GM23338 (cell line): ENCODE data around the gene IQGAP2. TPM values are rescaled to one million over a fixed set of nuclear protein-coding genes. Genes with fewer than 3 reads are reported as not detected.
A peak's percentile ranks its signal among the peaks of the same experiment; 100 is the strongest.

Source experiments
- ATAC-seq: fragments of 200-7000 bp; cut with Tn5 transposase; 3 replicates; pipeline ENCODE4 v1.9.1; 2020
- DNase-seq: peaks from one replicate; pipeline ENCODE4 v3.0.0-alpha.2; 2015; ENCODE audit warnings: low spot score
- H2AFZ ChIP-seq: fragments of 200-600 bp; sonication (generic); 2 replicates; pipeline ENCODE4 v1.8.0; 2016; ENCODE audit warnings: antibody characterized with exemption, mild to moderate bottlenecking, moderate library complexity
- H3F3A ChIP-seq: fragments of 200-600 bp; sonication (generic); replicated peaks from 2 replicates; pipeline ENCODE4 v1.8.0; 2017; ENCODE audit warnings: antibody characterized with exemption, mixed run types, low read depth
- H3K27ac ChIP-seq: fragments of 200-600 bp; sonication (generic); 2 replicates; pipeline ENCODE4 v1.6.1; 2016; ENCODE audit warnings: low read depth
- H3K27me3 ChIP-seq: fragments of 200-600 bp; sonication (generic); 2 replicates; pipeline ENCODE4 v1.8.0; 2016; ENCODE audit warnings: mild to moderate bottlenecking, mixed run types, moderate library complexity; ENCODE audit not compliant: insufficient read depth
- H3K36me3 ChIP-seq: fragments of 200-600 bp; sonication (generic); 2 replicates; pipeline ENCODE4 v1.8.0; 2016; ENCODE audit warnings: mild to moderate bottlenecking; ENCODE audit not compliant: insufficient read depth
- H3K4me1 ChIP-seq: fragments of 200-600 bp; sonication (generic); 2 replicates; pipeline ENCODE4 v1.8.0; 2016; ENCODE audit warnings: mild to moderate bottlenecking, moderate library complexity; ENCODE audit not compliant: insufficient read depth
- H3K4me2 ChIP-seq: fragments of 200-600 bp; sonication (generic); 2 replicates; pipeline ENCODE4 v1.7.1; 2017; ENCODE audit warnings: mixed run types
- H3K4me3 ChIP-seq: fragments of 200-600 bp; sonication (generic); 2 replicates; pipeline ENCODE4 v1.6.1; 2016; ENCODE audit warnings: mixed run types
- H3K79me2 ChIP-seq: fragments of 200-600 bp; sonication (generic); replicated peaks from 2 replicates; pipeline ENCODE4 v1.8.0; 2017; ENCODE audit warnings: mild to moderate bottlenecking; ENCODE audit not compliant: insufficient read depth
- H3K9me2 ChIP-seq: fragments of 200-600 bp; sonication (generic); 2 replicates; pipeline ENCODE4 v1.8.0; 2017; ENCODE audit not compliant: insufficient read depth
- H4K20me1 ChIP-seq: fragments of 200-600 bp; sonication (generic); replicated peaks from 2 replicates; pipeline ENCODE4 v1.8.0; 2017; ENCODE audit warnings: mild to moderate bottlenecking; ENCODE audit not compliant: insufficient read depth
- H3K27ac Mint-ChIP-seq: 2 replicates; pipeline ENCODE4 v1.8.0; 2020; ENCODE audit warnings: inconsistent platforms, mild to moderate bottlenecking, moderate library complexity, mixed read lengths
- H3K27me3 Mint-ChIP-seq: 3 replicates; pipeline ENCODE4 v1.8.0; 2022; ENCODE audit warnings: low read depth, mild to moderate bottlenecking, moderate library complexity, mixed read lengths, inconsistent platforms; ENCODE audit not compliant: insufficient read depth, poor library complexity
- H3K36me3 Mint-ChIP-seq: 3 replicates; pipeline ENCODE4 v1.8.0; 2021; ENCODE audit warnings: low read depth, mild to moderate bottlenecking, inconsistent platforms, moderate library complexity, mixed read lengths
- H3K4me1 Mint-ChIP-seq: 3 replicates; pipeline ENCODE4 v1.8.0; 2020; ENCODE audit warnings: mild to moderate bottlenecking, inconsistent platforms, mixed read lengths
- H3K4me3 Mint-ChIP-seq: 3 replicates; pipeline ENCODE4 v1.8.0; 2021; ENCODE audit warnings: moderate library complexity, mild to moderate bottlenecking, inconsistent platforms, mixed read lengths
- H3K9me3 Mint-ChIP-seq: 3 replicates; pipeline ENCODE4 v1.8.0; 2020; ENCODE audit warnings: moderate library complexity, mild to moderate bottlenecking, inconsistent platforms, mixed read lengths
- CREB1 ChIP-seq: fragments of 250-450 bp; sonication (Bioruptor Pico); IDR thresholded peaks from 2 replicates; pipeline ENCODE4 v1.5.0; 2020; ENCODE audit warnings: low read depth, mild to moderate bottlenecking, moderate library complexity
- CTCF ChIP-seq, 2 experiments: fragments of 200-600 bp in 1 of 2; sonication (generic) in 1 of 2; conservative IDR thresholded peaks; 2 replicates each; pipeline versions ENCODE4 v1.5.1 to v1.6.1; 2016 to 2017; ENCODE audit warnings: antibody characterized with exemption in 2 of 2, low read depth in 2 of 2, mild to moderate bottlenecking in 2 of 2, moderate library complexity in 1 of 2
- EZH2 ChIP-seq: fragments of 200-600 bp; sonication (generic); IDR thresholded peaks from one replicate; pipeline ENCODE4 v1.8.0; 2017; ENCODE audit warnings: antibody characterized with exemption, mild to moderate bottlenecking, low read depth; ENCODE audit not compliant: unreplicated experiment
- EZH2phosphoT487 ChIP-seq: fragments of 200-600 bp; sonication (generic); IDR thresholded peaks from one replicate; pipeline ENCODE4 v1.8.1; 2018; ENCODE audit warnings: antibody characterized with exemption; ENCODE audit not compliant: unreplicated experiment
- JUNB ChIP-seq: IDR thresholded peaks from one replicate; pipeline ENCODE4 v1.6.1; 2016; ENCODE audit warnings: antibody characterized with exemption; ENCODE audit not compliant: unreplicated experiment
- NANOG ChIP-seq: IDR thresholded peaks from 2 replicates; pipeline ENCODE4 v1.6.1; 2016; ENCODE audit warnings: antibody characterized with exemption, borderline replicate concordance
- POLR2AphosphoS5 ChIP-seq: IDR thresholded peaks from 2 replicates; pipeline ENCODE4 v1.6.1; 2016; ENCODE audit warnings: antibody characterized with exemption, low read depth
- STAT1 ChIP-seq: IDR thresholded peaks from one replicate; pipeline ENCODE4 v1.6.1; 2016; ENCODE audit warnings: antibody characterized with exemption; ENCODE audit not compliant: unreplicated experiment
- ZNF114 ChIP-seq: fragments of 250-450 bp; sonication (Bioruptor Pico); IDR thresholded peaks from 2 replicates; pipeline ENCODE4 v1.5.0; 2020; ENCODE audit warnings: mild to moderate bottlenecking, moderate library complexity
- ZNF331 ChIP-seq: fragments of 250-450 bp; sonication (Bioruptor Pico); IDR thresholded peaks from 2 replicates; pipeline ENCODE4 v1.5.0; 2020; ENCODE audit warnings: low read depth, mild to moderate bottlenecking, moderate library complexity
- polyA plus RNA-seq: library from polyadenylated mRNA; unstranded; fragments of >200 nt; fragmentation: Nextera tagmentation; extraction: Ambion mirVana; gene quantifications from 2 replicates; pipeline ENCODE4 v1.2.1, GENCODE V29; 2016
- total RNA-seq: library from RNA; depleted of rRNA; stranded (reverse); fragments of >200 nt; shearing (Covaris generic); gene quantifications from 2 replicates; pipeline ENCODE4 v1.2.3, GENCODE V29; 2014

Gene IQGAP2
- total and polyA plus RNA-seq, 2 experiments from 2014 or later: 60.0 to 86.5 TPM

- TF ChIP-seq ZNF114 (CRISPR knock-in tag) (no peak), ZNF331 (CRISPR knock-in tag) (no peak), EZH2phosphoT487 (no peak), STAT1 (no peak)
Observed at GRCh38 chr5:76745670-76746069, 342.6 kb downstream of the IQGAP2 start (continued).

DNA sequence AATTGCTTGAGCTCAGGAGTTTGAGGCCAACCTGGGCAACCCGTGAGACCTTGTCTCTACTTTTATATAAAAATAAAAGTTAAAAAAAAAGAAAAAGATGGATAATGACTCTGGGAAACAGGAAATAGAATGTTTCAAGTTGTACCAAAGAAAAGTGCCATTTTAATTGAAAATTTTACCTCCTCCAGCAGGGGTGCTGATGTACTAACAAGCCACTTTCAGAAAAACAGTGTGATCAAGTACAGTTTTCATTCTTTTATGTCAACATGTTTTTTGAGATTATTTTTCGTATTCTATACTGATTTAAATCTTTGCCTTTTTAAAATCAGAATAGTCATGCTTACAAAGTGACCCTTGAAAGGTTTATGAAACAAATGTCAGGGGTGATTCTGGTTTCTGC lies 343.6 kb downstream of the IQGAP2 start:
- Histone ChIP-seq H2AFZ (no peak overlapping the region), H3K4me3 (no peak overlapping the region), H3K27ac (no peak overlapping the region), H3K4me1 (no peaks in the 10 kb centered on the region), H3K27me3 (no peaks in the 10 kb centered on the region), H3K4me2 (no peak overlapping the region), H3K79me2 (no peaks in the 10 kb centered on the region), H4K20me1 (no peaks in the 10 kb centered on the region), H3K36me3 (no peaks in the 10 kb centered on the region), H3K9me2 (0 out of 2 replicates have a peak, but pooled peaks cover 3% of the 10 kb centered on the region), H3F3A (no peaks in the 10 kb centered on the region)
- 0 out of 4 replicates have a peak, but pooled peaks of 1 of the 2 experiments have one; percentile 11 for TF ChIP-seq CTCF (conservative IDR thresholded peaks at IDR 0.05; ENCODE audit: low read depth in 2 of 2)
- no peak for TF ChIP-seq JUNB
- no peak for DNase-seq
- Mint-ChIP-seq H3K9me3 (no peaks in the 10 kb centered on the region), H3K36me3 (no peaks in the 10 kb centered on the region), H3K27ac (no peak overlapping the region), H3K4me3 (no peak overlapping the region), H3K27me3 (no peaks in the 10 kb centered on the region), H3K4me1 (peaks cover 7% of the 10 kb centered on the region; the same call in 2 of the 3 replicates)
- ATAC-seq: no peak

DNA sequence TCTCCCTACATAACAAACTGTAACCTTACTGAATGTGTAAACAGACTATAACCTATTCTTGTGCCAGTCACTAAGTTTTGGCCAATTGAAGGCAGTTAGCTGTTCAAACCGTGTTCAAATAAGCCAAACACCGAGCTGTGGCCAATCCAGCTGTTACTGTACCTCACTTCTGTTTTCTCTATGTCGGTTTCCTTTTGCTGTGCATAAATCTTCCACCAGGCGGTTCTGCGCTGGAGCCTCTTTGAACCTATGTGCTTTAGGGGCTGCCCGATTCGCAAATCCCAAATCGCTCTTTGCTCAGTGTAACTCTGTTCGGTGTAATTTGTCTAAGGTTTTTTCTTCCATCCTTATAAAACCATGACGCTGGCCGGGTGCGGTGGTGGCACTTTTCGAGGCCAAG lies 344.6 kb downstream of the IQGAP2 start:
- no peak for DNase-seq
- TF ChIP-seq JUNB (no peak), POLR2AphosphoS5 (no peak), CREB1 (no peak), EZH2phosphoT487 (no peak), EZH2 (no peak), STAT1 (no peak), NANOG (no peak), CTCF (conservative IDR thresholded peaks at IDR 0.05; ENCODE audit: low read depth in 2 of 2) (0 out of 4 replicates have a peak, but pooled peaks of 1 of the 2 experiments have one; percentile 10)
- no peak overlapping the region for H3K4me3 Mint-ChIP-seq
- no peak overlapping the region for H3K27ac ChIP-seq
- H3K9me2 ChIP-seq: 0 out of 2 replicates have a peak, but pooled peaks cover 3% of the 10 kb centered on the region
- no peak overlapping the region for H3K4me3 ChIP-seq
- H3F3A ChIP-seq: no peaks in the 10 kb centered on the region
- no peaks in the 10 kb centered on the region for H3K79me2 ChIP-seq
- H2AFZ ChIP-seq: peak overlapping the region; percentile 83; the same call in 1 of the 2 replicates
- H3K9me3 Mint-ChIP-seq: no peaks in the 10 kb centered on the region
- peaks cover 7% of the 10 kb centered on the region; the same call in 2 of the 3 replicates for H3K4me1 Mint-ChIP-seq
- H3K27me3 ChIP-seq: no peaks in the 10 kb centered on the region
- H3K27ac Mint-ChIP-seq: no peak overlapping the region
- no peaks in the 10 kb centered on the region for H3K36me3 ChIP-seq
- ATAC-seq: no peak
- H3K27me3 Mint-ChIP-seq: no peaks in the 10 kb centered on the region
- no peaks in the 10 kb centered on the region for H4K20me1 ChIP-seq
- H3K4me1 ChIP-seq: no peaks in the 10 kb centered on the region
- H3K4me2 ChIP-seq: no peak overlapping the region
- H3K36me3 Mint-ChIP-seq: no peaks in the 10 kb centered on the region
